ENCODE results near the gene SLC7A4.
"Not testable (repeated sequence)": the region's sequence is repeated elsewhere in the genome, so short reads cannot be mapped to it uniquely, and the experiment has no call there.

SLC7A4 gene

DNA sequence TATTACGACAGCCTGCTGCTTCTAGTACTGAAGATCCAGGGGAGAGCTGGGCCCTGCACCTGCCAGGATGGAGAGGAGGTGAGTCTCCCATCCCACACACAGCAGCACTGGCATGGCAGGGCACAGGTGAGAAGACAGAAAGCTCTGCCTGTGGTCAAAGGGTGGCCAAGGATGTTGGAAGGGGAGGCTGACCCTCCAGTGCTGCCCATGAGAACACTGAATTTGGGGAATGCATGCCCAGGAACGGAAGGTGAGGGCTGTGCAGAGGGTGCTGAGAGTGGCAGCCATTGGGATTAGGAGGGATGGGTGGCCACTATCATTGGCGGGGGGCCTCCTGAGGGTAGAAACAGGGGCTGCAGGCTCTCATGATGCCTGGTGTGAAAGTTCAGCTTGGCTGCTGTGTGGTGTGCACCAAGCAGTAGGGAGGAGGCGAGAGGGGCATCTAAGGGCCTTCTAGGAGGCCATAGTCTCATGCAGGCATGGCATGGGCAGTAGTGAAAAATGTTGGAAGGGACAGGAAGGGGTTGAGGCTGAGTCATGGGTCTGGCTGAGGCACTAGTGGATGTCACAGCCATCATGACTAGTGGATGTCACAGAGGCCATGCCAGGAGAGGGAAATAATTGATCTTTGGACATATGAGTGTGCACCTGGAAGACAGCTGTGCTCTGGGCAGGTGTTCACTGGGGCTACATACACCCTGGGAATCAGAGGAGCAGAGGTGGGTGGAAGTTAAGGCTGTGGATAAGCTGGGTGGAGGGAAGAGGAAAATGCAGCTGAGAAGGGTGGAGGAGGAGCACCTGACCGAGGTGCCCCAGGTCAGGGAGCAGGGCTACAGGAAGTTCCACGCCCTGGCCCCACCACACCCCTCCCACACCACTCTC is 10.9 kb upstream of the SLC7A4 start:
- DNase-seq = no peak

DNA sequence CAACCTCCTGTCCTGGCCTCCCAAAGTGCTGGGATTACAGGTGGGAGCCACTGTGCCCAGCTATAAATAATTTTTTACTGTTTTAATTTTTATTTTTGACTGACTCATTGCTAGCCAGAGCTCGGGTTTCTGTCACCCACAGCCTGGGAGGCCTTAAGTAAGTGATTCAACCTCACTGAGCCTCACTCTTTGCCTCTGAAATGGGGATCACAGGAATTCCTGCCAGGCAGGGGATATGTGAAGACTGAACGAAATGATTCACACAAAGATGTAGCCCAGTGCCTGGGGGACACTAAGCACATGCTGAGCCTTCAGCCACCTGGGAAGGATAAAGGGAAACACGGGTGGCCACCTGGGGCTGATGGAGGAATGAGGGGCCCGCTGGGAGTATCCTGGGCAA is 9.6 kb upstream of the SLC7A4 start:
- no peak for DNase-seq

DNA sequence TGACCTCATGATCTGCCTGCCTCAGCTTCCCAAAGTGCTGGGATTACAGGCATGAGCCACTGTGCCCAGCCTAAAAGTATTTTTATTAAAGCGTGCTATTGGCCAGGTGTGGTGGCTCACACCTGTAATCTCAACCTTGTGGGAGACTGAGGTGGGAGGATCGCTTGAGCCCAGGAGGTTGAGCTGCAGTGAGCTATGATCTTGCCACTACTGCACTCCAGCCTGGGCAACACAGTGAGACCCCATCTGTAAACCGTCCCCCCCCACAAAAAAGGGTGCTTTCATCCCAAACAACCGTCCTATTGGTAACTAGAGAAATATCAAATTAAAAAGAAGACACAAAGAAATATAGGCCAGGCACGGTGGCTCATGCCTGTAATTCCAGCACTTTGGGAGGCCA is 6.8 kb upstream of the SLC7A4 start:
- DNase-seq = not testable (repeated sequence)

DNA sequence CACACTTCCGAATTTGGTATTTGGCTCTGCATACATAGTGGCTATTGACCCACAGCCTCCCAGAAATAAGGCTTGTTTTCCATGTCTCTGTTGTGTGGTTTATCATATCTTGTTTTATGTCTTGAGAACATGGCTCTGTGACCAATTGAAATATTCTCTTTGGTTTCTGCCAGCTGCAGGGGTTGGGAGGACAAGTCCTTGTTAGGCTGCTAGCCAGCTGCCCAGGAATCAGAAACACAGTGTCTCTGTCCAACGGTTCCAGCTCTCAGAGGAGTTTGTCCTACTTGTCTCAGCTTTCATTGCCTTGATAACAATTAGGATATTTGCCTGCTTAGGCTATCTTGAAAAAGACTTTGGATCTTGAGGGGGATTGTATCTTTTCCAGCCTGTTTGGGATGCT is 6.0 kb upstream of the SLC7A4 start:
- DNase-seq = no peak

DNA sequence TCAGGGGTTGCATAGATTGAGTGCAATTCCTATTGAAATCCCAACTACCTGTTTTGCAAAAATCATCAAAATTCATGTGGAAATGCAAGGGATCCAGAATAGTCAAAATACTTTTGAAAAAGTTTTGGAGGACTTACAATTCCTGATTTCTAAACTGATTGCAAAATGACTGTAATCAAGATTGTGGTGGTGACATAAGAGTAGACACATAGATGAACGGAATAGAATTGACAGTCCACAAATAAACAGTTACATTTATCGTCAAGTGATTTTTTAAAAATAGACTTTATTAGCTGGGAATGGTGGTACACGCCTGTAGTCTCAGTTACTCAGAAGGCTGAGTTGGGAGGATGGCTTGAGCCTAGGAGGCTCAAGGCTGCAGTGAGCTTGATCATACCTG is 2.6 kb upstream of the SLC7A4 start:
- DNase-seq = no peak

DNA sequence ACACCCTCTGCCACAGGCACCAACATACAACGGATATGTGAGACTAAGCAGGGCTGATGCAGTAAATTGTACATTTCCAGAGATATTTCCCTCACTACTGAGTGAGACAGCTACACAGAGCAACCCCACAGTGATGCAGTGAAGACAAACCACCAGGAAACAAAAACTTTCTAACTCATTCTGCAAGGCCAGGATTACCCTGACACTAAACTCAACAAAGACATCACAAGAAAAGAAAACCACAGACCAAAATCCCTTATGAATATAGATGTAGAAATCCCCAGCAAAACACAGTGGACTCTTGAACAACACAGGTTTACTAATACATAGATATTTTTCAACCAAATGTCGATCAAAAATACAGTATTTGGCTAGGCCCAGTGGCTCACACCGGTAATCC is 1.5 kb upstream of the SLC7A4 start:
- DNase-seq = no peak

DNA sequence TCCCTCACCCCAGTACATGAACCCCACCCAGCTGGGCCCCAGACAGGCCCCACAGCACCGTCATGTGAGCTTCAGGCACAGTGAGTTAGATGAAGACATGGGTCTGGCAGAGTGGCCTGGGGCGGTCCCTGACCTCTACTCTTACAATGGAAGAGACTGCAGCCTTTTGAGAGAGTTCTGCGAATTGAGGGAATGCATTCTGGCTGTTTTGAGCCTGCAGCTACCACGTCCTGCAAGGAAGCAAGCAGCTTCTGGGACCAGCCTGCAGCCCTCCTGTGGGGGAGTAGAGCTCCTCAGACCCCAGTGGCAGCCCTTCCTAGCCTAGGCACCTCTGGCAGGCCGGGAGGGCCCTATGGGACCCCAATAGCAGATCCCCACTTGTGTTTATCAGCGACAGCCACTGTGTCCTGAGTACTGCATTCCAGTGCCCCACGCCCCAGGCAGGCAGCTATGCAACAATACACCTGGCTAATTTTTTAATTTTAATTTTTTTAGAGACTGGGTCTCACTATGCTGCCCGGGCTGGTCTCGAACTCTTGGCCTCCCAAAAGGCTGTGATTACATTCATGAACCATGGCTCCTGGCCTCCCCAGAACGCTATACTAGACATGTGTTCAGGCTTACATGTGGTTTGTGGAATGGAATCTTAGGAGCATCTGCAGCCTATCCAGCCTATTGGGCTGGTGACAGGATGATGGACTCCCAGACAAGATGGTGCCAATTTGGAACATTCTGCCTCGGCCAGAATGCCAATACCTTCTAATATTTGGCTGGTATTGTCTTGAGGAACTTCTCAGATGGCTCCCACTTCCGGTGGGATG is 717 bp upstream of the SLC7A4 start:
- DNase-seq = no peak

DNA sequence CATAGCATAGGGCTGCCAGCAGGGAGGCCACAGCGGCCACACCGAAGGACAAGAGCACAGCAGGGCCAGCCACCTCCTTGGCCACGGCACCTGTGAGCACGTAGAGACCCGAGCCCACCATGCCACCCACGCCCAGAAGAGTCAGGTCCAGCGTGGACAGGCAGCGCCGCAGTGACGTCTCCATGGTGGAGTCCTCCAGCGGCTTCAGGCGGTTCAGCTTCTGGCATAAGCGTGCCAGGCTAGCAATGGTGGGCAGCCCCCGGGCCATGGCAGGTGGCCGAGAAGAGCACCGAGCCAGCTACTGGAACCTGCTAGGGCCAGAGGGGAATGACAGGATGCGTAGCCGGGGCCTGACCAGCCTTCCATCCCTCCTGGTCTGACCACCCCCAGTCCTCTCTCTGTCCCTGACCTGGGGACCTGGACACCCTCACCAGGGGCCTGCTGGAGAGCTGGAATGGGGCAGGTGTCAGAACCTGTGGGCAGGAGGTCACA is 770 bp downstream of the SLC7A4 start:
- no peak for DNase-seq

DNA sequence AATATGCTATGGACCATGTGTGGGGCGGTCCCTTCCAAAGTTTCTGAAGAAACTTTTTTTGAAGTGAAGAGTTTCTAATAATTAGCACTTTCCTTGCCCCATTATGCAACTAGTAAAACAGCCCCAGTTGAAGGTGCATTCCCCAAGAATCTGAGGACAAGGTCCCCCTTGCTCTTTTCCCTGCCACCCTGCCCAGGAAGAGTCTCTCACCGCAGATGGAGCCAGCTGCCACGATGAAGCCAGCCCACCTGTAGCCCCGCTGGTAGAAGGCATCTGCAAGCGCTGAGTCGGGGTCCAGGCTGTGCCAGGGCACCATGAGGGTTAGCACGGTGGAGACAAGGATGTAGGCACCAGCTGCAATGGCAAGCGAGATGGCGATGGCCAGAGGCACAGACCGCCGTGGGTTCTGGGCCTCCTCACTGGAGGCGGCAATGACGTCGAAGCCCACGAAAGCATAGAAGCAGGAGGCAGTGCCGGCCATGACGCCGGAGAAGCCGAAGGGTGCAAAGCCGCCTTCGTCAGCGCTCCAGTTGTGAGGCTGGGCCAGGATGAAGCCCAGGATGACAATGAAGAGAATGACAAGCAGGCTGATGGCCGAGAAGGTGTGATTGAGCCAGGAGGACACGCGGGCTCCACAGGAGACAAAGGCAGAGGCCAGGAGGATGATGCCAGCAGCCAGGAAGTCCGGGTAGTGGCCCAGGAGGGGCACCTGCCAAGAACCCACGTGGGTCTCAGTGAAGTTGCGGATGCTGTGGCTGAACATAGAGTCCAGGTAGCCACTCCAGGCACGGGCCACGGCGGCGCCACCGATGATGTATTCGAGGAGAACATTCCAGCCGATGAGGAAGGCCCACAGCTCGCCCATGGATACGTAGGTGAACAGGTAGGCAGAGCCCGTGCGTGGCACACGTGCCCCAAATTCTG is 1.5 kb downstream of the SLC7A4 start:
- no peak for DNase-seq

DNA sequence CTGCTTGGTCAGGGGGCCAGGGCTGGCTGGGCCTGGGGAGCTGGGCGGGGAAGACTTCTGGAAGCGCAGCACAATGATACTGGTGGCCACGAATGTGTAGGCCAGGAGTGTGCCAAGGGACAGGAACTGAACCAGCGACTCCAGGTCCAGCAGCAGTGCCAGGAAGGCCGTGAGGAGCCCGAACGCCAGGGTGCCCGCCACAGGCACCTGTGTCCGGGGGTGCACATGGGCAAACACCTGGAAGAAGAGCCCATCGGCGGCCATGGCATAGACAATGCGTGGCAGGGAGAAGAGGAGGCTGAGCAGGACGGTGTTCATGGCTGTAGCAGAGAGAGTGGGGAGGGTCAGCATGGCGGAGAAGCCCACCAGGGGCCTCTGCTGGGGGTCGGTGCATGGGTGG is 2.3 kb downstream of the SLC7A4 start:
- no peak for DNase-seq

DNA sequence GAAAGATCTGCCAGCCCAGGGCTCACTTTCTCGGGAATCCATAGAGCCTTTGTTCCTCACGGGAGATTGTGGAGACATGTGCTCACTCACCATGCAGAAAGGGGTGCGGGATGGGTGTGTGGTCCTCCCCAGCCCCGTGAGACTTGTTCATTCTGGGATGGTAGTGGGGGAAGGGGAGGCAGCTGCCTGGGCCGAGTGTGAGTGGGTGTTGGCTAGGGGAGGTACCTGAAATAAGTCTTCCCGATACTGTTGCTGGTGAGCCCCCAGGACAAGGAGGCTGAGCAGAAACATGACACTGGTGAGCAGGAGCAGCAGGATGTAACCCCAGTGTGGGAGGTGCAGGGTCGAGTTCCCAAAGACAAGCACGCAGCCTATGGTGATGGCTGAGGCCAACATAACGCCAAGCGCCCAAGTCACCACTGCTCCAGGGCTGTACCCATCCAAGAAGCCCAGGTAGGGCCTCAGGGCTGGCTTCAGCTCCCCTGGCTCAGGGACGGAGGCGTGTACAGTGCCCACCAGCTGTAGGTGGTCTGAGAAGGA is 2.8 kb downstream of the SLC7A4 start:
- no peak for DNase-seq

DNA sequence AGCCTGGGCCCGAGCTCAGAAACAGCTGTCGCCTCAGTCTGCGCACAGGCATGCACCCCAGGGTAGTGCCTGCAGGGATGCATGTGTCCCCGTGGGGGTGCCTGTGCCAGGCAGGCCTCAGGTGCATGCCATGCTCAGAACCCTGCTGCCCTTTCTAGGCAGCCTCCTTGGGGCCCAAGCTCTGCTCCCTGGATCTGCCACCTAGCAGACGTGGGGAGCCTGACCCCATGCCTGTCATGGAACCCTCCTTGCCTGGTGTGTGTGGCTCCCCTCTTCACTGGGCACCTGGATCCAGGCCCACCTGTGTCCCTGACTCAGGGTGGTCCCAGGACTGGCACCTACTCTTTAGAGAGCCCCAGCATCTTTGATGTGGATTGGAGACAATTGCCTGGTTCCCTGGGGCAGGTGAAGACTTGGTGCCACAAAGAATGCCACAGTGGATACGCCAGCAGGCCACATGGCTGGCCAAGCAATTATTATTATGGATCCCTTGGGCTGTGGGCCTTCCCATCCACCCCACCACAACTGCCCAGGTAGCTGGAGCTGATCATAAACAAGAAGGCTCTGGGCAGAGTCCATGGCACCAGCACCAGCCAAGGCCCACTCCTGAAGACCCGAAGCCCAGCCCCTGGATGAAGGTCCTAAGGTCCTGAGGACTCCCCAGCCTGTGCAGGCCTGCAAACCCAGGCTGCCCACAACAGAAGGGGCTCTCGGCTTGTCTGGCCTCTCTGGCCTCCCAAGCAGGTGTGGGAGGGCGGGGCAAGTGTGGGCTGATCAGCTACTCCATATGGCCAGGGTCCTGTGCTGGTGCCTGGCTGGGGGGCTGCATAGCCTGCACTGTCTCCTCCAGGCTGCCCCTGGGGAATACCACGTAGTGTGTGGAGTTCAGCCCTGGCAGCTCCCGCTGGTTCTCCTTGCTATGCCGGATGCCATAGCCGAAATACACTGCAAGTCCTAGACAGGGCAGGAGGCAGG is 3.8 kb downstream of the SLC7A4 start:
- no peak for DNase-seq

DNA sequence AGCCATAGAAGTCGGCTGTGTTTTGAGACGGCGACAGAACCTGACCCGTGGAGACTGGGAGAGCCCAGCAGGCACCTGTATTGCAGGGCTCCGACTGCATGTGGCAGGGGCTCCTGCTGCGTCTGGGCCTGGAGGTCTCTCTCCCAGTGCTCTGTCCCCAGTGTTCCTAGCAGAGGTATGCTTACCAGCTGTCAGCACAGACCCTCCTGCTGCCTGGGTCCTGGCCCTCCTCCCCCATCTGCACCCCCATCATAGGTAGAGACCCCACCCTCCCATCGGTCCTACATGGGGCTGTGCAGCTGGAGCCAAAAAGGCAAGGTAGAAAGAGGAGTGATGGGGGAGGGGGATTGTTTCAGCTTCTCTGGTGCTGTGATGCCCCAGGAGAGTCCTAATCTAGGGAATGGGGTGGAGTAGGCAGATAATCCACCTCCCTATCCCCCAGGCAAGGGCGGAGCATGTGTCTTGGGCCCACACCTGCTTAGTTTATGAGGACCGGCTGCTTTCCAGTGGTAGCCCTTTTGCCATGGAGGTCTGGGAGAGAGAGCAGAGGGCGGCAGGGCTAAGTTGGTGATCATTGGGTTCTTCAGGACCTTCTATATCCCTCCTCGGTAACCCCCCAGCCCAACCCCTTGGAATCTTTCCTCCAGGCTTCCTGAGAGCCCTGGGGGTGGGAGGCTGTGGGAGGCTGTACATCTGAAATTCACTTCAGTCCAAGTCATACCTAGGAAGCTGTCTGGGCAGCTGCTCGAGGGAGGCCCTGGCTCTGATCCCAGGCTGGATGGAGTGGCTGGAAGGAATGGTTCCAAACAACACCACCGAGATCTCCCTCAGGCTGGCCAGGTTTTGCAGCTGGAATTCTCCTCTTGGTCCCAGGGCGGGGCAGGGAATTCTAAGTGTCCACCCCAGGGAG is 5.3 kb downstream of the SLC7A4 start:
- no peak for DNase-seq

DNA sequence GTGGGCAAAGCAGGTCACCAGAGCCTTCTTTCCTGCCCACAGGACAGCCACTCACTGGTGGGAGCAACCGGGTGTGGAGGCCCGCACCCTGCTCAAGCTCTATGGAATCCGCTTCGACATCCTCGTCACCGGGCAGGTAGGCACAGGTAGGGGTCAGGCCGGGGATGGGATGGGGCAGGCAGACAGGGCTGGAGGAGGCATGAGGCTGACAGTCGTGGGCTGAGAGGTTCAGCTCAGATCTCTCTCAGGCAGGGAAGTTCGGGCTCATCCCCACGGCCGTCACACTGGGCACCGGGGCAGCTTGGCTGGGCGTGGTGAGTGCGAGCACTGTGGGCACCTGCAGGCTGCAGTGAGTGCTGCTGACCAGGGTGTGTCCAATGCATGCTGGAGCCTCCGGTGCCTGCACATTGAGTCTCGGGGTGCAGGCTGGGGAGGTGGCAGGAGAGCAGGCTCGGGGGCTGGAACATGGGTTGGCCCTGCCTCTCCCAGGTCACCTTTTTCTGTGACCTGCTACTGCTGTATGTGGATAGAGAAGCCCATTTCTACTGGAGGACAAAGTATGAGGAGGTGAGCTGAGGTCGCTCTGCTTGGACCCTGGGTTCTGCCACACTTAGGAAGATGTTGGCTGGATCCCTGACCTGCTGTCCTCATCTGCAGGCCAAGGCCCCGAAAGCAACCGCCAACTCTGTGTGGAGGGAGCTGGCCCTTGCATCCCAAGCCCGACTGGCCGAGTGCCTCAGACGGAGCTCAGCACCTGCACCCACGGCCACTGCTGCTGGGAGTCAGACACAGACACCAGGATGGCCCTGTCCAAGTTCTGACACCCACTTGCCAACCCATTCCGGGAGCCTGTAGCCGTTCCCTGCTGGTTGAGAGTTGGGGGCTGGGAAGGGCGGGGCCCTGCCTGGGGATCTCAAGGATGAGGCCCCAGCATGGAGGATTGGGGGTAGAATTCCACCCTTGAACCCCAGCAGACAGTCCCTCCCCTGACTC is 6.3 kb downstream of the SLC7A4 start:
- DNase-seq = no peak

DNA sequence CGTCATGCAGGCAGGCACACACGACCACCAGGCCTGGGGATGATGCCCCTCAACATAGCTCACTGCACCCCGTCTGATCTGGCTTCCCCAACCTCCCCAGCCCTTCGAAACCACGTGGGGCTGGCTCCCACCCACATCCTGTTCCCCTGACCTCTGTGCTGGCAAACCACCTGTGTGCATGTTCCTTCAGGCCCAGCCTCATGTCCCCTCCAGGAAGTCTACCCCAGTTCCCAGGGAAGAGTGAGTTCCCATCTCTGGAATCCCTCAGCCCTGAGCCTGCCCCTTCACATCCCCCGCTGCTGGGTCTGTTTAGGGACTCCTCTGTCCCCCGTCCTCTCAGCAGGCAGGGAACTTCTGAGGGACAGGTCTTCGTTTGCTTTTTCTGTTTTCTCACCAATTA is 7.1 kb downstream of the SLC7A4 start:
- no peak for DNase-seq

DNA sequence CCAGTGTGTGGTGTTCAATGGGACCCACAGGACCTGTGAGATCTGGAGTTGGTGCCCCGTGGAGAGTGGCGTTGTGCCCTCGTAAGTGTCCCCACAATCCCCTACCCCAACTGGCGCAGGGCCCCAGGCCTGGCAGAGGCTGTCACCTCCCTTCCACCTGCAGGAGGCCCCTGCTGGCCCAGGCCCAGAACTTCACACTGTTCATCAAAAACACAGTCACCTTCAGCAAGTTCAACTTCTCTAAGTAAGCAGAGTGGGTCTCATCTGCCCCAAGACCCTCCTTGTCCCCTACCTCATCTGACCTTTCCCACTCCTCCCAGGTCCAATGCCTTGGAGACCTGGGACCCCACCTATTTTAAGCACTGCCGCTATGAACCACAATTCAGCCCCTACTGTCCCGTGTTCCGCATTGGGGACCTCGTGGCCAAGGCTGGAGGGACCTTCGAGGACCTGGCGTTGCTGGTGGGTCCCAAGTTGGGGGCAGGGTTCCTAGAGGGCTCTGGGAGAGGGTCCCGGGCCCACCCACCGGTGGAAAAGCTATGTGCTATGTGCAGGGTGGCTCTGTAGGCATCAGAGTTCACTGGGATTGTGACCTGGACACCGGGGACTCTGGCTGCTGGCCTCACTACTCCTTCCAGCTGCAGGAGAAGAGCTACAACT is 9.3 kb downstream of the SLC7A4 start:
- DNase-seq = no peak

DNA sequence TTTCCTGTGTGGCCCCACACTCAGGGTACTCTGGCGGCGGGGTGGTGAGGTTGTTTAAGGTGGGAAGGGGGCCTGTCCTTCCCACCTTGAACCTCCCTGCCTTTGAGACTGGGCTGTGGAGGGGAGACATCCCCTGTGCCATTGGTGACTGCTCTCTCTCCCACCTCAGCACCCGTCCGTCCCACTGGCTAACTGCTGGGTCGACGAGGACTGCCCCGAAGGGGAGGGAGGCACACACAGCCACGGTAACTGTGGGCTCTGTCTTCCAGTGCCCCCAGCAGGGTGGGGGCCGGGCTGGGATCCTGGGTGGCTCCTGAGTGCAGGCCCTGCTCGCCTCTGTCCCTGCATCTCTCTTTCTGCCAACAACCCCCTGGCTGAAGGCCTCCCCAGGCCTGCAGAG is 9.9 kb downstream of the SLC7A4 start:
- no peak for DNase-seq

DNA sequence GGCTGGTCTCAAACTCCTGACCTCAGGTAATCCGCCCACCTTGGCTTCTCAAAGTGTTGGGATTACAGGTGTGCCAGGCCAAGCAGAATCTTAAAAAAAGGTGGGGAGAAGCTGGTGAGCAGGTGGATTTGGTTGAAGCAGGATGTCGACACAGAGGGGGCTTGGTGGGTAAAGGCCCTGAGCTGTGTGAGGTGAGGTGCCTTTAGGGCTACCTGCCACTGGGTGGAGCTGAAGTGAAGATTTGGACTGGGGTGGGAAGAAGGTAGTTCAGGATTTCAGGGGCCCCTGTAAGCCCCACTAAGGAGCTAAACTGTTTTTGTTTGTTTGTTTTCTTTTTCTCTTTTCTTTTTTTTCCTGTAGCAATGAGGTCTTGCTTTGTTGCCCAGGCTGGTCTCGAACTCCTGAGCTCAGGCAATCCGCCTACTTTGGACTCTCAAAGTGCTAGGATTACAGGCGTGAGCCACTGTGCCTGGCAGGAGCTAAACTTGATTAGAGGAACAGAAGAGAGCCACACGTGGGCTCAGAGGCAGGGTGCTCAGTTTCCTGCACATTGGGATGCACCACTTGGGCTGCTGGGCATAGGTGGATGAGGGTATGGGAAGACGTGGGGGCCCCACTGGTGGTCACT is 11.4 kb downstream of the SLC7A4 start:
- DNase-seq = no peak

Measured in NCI-H1930 (cell line).